Cardiac ventricle fibroblast (primary cell): Measurements from ENCODE around the gene STPG4. TPM values are rescaled to one million over a fixed set of nuclear protein-coding genes. Genes with fewer than 3 reads are reported as not detected.

Source experiments
- total RNA-seq: library from RNA; depleted of rRNA; stranded (reverse); fragments of >200 nt; gene quantifications from 2 replicates; pipeline ENCODE4 v1.2.3, GENCODE V29; 2015

Gene STPG4
- total RNA-seq, result 0.20 TPM in 1 of 2 replicates, not detected in the other

GRCh38 chr2:47155091-47155876, at the start of gene STPG4:
STPG4 (minus strand) TSS chr2:47155308; CDS start chr2:47155251, 57 bp downstream.

Other genes with a start within 250 kb of the STPG4 start
- gene MCFD2, start 239.5 kb downstream of the STPG4 start, total RNA-seq, result 107 and 141 TPM in 2 replicates
- 14.6 and 15.8 TPM in 2 replicates for gene TTC7A, start 214.1 kb downstream of the STPG4 start, total RNA-seq
- gene CALM2, start 21.2 kb upstream of the STPG4 start, total RNA-seq, result 254 and 261 TPM in 2 replicates
- not detected in 2 replicates for gene EPCAM, start 214.0 kb upstream of the STPG4 start, total RNA-seq
- gene MSH2, start 247.8 kb upstream of the STPG4 start, total RNA-seq, result 7.1 and 8.8 TPM in 2 replicates